GM21717 (cell line): ENCODE measurements around the gene NYAP1.
"Not testable (repeated sequence)": the region's sequence is repeated elsewhere in the genome, so short reads cannot be mapped to it uniquely, and the experiment has no call there.

Source experiments
- ATAC-seq: cut with Tn5 transposase; IDR thresholded peaks from one replicate; pipeline ENCODE4 v1.9.1; 2021; ENCODE audit warnings: mild to moderate bottlenecking, moderate library complexity; ENCODE audit not compliant: unreplicated experiment

Gene NYAP1

DNA sequence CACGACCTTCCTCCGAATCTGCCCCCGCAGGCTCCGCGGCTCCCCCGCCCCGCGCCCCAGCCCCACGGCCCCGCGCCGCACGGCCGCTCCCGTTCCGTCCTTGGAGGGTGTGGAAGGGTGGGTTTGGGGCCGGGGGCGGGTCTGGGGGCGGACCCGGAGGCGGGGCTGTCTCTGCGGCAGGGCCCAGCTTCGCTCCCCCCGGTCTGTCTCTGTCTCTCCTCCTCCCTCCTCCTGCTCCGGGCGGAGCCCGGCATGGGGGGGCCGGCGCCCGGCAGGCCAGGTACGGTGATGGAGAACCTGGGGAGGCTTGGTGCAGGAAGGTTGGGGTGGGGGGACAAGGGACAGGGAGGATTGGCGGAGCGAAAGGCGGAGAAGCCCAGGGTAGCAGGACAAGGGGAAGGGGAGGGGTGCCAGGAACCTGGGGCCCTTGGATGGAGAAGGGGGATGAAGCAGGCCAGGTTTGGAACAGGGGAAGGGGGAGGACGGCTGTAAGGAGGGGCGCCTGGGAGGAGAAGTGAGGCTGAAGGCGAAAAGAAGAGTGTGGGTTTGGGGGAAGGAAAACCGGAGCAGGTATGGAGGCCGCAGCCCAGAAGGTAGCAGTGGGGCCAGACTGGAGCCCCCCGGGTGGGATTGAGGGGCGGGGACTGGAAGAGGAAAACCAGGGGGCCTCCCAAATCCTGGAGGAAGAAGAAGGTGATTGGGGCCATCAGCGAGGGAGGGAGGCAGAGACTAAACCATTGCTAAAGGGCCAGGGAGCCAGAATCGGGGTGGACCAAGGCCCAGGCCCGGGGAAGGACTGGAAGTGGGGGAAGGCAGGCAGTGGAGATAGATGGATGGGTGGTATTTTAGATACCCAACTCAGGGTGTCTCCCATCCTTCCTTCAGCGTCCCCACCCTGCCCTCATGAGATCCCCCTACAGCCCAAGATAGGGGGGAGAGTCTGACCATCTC lies at the start of gene NYAP1:
Gene NYAP1 (plus strand): TSS at position 206 of the 951 bp plus-strand sequence. CDS start 1,385 bp downstream, outside the sequence.
- ATAC-seq: no peak

- ATAC-seq: no peak
These were observed 49.2 kb upstream of the NYAP1 start for GRCh38 chr7:100434297-100435144.

- ATAC-seq: peak; percentile 18
These were observed 48.1 kb upstream of the NYAP1 start for GRCh38 chr7:100435401-100436304.

DNA sequence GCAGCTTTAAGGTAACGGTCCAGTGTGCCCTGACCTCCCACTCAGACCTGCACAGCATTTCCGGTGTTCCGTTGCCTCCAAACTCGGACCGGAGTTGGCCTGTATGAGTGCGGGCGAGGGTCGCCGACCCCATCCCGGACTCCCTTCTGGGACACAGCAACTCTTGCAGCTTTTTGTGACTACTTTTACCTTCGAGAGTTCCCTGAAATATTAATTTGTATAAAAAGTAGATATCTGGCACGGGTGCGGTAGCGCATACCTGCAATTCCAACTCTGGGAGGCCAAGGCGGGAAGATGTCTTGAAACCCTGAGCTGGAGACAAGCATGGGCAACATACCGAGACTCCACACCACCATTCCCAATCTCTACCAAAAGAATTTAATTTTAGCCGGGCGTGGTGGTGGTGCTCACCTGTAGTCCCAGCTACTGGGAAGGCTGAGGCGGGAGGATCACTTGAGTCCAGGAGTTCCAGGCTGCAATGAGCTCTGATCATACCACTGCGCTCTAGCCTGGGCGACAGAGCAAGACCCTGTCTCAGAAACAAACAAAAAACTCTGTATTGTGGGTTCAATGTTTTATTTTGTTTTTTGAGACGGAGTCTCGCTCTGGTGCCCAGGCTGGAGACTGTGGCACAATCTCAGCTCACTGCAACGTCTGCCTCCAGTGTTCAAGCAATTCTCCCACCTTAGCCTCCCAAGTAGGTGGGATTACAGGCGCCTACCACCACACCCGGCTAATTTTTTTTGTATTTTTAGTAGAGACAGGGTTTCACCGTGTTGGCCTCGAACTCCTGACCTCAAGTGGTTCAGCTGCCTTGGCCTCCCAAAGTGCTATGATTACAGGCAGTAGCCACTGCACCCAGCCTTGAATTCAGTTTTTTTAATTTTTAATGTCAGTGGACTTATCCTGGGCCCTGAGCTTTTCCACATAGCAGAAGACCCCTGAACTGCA lies 46.3 kb upstream of the NYAP1 start:
- no peak for ATAC-seq

DNA sequence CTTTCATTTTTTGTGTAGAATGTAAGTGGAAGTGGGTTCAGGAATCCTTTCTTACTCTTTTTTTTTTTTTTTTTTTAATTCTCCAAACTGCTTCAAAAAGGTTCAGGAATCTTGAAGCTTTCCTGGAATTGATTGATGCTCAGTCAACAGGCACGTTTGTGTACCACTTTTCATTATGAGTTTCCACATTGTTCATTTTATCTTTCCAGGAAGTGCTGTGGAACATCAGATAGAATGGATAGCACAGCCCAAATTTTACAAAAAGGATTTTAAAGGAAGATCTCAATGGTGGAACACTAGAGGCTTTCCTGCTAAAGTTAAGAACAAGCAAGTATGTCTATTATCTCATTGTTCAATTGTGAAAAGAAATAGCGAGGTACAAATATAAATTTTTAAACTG lies 45.6 kb upstream of the NYAP1 start:
- ATAC-seq: no peak

DNA sequence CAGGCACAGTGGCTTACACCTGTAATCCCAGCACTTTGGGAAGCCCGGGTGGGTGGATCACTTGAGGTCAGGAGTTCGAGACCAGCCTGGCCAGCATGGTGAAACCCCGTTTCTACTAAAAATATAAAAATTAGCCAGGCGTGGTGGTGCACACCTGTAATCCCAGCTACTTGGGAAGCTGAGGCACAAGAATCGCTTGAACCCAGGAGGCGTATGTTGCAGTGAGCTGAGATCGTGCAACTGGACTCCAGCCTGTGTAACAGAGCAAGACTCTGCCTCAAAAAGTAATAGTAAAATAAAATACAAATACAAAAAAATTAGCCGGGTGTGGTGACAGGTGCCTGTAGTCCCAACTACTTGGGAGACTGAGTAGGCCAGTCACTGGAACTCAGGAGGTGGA lies 45.0 kb upstream of the NYAP1 start:
- ATAC-seq: not testable (repeated sequence)

DNA sequence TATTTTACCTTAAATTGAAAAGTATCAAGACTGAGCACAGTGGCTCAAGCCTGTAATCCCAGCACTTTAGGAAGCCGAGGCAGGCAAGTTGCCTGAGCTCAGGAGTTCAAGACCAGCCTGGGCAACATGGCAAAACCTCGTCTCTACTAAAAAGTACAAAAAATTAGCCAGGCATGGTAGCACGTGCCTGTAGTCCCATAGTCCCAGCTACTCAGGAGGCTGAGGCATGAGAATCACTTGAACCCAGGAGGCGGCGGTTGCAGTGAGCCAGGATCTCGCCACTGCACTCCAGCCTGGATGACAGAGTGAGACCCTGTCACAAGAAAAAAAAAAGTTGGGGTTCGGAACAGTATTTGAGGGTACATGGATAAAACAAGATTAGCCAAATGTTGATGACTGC lies 44.5 kb upstream of the NYAP1 start:
- not testable (repeated sequence) for ATAC-seq

DNA sequence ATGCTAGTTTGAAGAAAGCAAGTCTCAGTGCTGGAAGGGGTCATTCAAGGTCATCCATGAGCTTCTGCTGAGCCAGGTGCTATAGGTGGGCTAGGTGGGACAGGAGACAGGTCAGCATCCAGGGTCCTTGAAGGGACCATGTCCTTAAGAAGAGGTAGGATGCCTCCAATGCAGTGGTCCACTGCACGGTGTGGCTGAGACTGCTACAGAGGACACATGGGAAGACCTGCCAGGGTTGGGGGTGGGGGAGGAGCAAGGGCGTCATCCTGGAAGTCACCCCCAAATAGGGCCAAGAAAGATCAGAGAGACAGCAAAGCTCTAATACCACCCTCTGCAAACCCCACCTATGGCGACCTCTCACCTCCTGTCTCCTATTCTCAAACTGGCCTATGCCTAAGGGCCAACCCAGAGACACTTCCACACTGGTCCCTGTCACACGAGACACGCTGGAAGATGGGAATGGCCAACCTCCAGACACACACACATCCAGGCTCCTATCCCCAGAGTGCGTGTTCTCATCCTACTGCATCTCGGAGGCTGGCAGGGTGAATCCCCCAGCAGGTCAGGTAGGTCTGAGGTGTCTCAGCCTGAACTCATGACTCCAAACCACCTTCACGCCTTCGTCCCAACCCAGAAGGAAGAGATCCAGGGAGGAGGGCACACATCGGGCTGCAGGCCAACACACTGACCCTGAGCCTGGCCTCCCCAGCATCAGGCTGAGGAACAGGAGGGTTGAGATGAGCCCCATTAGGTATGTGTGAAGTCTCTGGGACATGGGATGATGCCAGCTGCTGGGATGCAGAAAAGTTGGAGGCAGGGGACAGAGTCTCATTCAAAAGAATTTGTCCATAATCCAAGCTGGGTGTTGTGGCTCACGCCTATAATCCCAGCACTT lies 41.8 kb upstream of the NYAP1 start:
- no peak for ATAC-seq

DNA sequence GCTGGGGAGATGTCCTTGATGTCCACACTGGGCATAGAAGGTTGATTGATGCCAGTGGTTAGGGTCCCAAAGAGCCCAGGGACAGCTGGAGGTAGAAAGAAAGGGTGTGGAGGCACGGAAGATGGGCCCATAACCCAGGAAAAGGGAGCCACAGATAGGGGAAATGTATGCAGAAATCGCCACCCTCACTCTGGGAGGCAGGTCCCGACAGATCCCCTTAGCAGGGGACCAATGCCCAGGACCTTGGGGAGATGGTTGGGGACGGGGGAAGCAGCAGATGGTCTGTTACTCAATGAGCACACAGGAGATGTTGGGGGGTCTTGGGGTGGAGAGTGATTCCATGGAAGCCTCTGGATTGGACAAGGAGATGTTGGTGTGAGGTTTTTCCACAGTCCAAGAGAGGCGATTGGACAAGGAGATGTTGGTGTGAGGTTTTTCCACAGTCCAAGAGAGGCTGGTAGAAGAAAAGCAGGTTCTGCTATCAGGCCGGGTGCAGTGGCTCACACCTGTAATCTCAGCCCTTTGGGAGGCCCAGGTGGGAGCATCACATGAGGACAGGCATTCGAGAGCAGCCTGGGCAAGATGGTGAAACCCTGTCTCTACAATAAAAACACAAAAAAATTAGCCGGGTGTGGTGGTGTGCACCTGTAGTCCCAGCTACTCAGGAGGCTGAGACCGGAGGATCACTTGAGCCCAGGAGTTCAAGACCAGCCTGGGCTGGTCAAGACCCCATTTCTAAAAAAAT lies 40.5 kb upstream of the NYAP1 start:
- no peak for ATAC-seq

GRCh38 chr7:100444311-100445278 lies 39.1 kb upstream of the NYAP1 start:
- ATAC-seq: no peak

DNA sequence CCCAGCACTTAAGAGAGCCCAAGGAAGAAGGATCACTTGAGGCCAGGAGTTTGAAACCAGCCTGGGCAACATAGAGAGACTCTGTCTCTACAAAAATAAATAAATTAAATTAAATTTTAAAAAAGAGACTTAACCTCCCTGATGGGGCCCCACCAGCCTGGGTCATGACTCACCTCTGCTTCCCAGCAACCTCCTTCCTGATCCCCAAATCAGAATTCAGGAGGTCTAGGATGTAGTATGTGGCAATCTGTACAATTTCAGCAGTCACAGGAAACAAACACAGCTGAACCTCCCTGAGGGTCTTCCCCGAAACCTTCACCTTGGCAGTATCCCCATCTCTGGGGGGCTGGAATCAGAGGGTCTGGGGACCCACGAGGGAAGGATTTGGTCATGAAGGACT lies 37.7 kb upstream of the NYAP1 start:
- no peak for ATAC-seq

GRCh38 chr7:100447363-100447762 lies 36.4 kb upstream of the NYAP1 start:
- not testable (repeated sequence) for ATAC-seq

- ATAC-seq: no peak
These were observed 34.4 kb upstream of the NYAP1 start for GRCh38 chr7:100449190-100449795.

DNA sequence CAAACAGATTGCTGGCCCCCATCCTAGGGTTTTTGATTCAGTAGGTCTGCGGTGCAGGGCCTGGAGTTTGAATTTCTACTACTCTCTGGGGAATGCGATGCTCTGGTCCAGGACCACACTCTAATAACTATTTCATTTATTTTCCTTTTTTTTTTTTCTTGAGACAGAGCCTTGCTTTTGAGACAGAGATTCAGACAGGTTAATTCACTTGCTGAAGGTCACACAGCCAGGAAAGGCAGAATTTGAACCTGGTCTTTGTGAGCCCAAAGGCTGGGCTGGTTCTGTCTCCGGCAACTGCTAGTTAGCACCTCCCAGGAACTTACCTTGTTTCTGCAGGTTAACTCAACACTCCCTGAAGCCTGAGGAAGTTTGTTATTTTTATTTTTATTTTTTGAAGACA lies 31.2 kb upstream of the NYAP1 start:
- ATAC-seq: no peak

DNA sequence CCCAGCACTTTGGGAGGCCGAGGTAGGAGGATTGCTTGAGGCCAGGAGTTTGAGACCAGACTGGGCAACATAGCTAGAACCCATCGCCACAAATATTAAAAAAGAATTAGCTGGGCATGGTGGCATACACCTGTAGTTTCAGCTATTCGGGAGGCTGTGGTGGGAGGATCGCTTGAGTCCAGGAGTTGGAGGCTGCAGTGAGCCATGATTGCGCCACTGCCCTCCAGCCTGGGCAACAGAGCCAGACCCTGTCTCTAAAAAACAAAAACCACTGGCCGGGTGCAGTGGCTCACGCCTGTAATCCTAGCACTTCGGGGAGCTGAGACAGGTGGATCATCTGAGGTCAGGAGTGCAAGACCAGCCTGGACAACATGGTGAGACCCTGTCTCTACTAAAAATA lies 29.9 kb upstream of the NYAP1 start:
- not testable (repeated sequence) for ATAC-seq

DNA sequence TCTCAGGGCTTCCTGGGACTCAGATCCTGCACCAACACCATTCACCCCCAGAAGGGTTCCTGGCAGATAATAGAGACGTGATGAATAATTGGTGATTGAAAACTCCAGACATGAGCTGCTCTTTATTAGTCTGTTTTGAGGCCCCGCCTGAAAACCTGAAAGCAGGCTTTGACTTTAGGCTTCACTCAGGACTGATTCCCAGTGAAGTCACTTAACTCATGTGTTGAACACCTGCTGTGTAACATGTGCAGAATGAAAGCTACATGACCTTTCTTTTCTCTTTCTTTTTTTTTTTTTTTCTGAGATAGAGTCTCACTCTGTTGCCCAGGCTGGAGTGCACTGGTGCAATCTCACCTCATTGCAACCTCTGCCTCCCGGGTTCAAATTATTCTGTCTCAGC lies 28.5 kb upstream of the NYAP1 start:
- ATAC-seq: no peak
